ENCODE measurements around the gene GRAMD1C.

Gene GRAMD1C

DNA sequence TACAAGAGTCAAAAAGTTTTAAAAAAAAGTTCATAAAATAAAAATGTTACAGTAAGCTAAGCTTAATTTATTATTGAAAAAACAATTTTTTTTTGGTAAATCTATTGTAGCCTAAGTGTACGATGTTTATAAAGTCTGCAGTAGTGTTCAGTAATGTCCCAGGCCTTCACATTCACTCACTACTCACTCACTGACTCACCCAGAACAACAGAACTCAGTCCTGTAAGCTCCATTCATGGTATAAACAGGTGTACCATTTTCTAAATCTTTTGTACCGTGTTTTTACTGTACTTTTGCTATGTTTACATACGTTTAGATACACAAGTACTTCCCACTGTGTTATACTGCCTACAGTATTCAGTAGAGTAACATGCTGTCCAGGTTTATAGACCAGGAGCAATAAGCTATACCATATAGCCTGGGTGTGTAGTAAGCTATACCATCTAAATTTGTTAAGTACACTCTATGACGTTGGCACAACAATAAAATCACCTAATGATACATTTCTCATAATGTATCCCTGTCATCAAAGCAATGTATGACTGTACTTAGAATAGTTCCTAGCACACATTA, 68.1 kb downstream of the GRAMD1C start:
- no peak overlapping the region for H3K4me3 ChIP-seq (ENCODE audit: low read depth, low read length)
- H3K9ac ChIP-seq (ENCODE audit: low read depth, low read length): no peak overlapping the region
- H3K36me3 ChIP-seq (ENCODE audit: control insufficient read depth, insufficient read depth, low read length): no peaks in the 10 kb centered on the region
- no peaks in the 10 kb centered on the region for H3K4me1 ChIP-seq (ENCODE audit: control insufficient read depth, insufficient read depth, low read length)
- no peaks in the 10 kb centered on the region for H3K27me3 ChIP-seq (ENCODE audit: control insufficient read depth, insufficient read depth, low read length)
- H3K9me3 ChIP-seq (ENCODE audit: control insufficient read depth, insufficient read depth, low read length): no peaks in the 10 kb centered on the region

DNA sequence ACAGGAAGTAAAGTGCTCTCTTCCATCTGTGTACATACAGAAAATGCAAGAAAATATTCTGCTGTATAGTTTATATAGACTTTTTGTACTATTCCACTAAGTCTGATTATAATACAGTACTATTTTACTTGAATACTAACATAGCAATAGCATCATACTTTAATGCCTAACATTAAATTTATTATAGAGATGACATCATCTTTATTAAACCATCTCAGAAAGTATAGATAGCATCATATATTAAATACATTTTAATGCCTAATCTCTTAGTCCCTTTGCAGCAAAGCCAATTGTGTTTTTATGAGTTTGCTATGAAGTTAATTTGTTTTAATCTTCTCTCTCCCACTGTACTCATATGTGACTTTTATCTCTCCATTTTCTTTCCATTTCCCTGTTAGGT, 69.5 kb downstream of the GRAMD1C start:
- no peaks in the 10 kb centered on the region for H3K9me3 ChIP-seq (ENCODE audit: control insufficient read depth, insufficient read depth, low read length)
- no peaks in the 10 kb centered on the region for H3K36me3 ChIP-seq (ENCODE audit: control insufficient read depth, insufficient read depth, low read length)
- H3K4me1 ChIP-seq (ENCODE audit: control insufficient read depth, insufficient read depth, low read length): no peaks in the 10 kb centered on the region
- H3K4me3 ChIP-seq (ENCODE audit: low read depth, low read length): no peak overlapping the region
- no peak overlapping the region for H3K9ac ChIP-seq (ENCODE audit: low read depth, low read length)
- no peaks in the 10 kb centered on the region for H3K27me3 ChIP-seq (ENCODE audit: control insufficient read depth, insufficient read depth, low read length)

DNA sequence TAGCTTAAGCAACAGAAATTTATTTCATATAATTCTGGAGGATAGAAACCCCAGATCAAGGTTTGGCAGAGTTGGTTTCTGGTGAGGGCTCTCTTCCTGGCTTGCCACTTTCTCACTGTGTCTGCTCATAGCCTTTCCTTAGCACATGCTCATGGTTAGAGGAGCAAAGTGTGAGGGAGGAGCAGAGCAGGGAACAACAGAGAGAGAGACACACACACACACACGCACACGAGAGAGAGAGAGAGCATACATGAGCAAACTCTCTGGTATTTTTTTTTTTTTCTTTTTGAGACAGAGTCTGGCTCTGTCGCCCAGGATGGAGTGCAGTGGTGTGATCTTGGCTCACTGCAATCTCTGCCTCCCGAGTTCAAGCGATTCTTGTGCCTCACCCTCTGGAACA, 72.4 kb downstream of the GRAMD1C start:
- Histone ChIP-seq H3K4me1 (ENCODE audit: control insufficient read depth, insufficient read depth, low read length) (no peaks in the 10 kb centered on the region), H3K4me3 (ENCODE audit: low read depth, low read length) (no peak overlapping the region), H3K9ac (ENCODE audit: low read depth, low read length) (no peak overlapping the region), H3K36me3 (ENCODE audit: control insufficient read depth, insufficient read depth, low read length) (no peaks in the 10 kb centered on the region), H3K9me3 (ENCODE audit: control insufficient read depth, insufficient read depth, low read length) (no peaks in the 10 kb centered on the region), H3K27me3 (ENCODE audit: control insufficient read depth, insufficient read depth, low read length) (no peaks in the 10 kb centered on the region)

DNA sequence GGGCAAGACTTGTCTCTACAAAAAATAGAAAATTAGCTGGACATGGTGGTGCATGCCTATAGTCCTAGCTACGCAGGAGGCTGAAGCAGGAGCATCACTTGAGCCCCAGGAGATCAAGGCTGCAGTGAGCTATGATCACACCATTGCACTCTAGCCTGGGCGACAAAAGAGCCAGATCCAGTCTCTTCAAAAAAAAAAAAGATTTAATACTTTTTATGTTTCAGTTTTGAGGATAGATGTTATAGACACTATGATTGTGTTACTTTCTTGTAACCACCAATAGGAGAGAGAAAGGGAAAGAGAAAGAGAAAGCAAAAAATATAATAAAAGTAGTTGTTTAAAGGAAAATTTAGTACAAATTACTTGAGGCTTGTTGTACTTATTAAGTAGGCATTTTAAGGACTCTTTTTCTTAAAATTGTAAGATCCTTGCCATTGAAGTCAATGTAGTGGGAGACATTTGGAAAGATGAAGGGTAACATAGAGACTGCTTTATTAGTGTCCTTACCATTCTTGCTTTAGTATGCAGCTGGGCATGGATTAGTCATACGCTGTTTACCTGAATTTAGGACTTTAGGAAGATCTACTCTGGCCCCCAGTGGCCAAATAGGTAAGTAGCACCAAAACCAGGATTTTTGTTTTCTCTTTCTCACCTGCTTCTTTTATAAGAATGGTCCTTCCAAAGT, 74.1 kb downstream of the GRAMD1C start:
- Histone ChIP-seq H3K27me3 (ENCODE audit: control insufficient read depth, insufficient read depth, low read length) (no peaks in the 10 kb centered on the region), H3K9me3 (ENCODE audit: control insufficient read depth, insufficient read depth, low read length) (no peaks in the 10 kb centered on the region), H3K4me3 (ENCODE audit: low read depth, low read length) (no peak overlapping the region), H3K4me1 (ENCODE audit: control insufficient read depth, insufficient read depth, low read length) (no peaks in the 10 kb centered on the region), H3K9ac (ENCODE audit: low read depth, low read length) (no peak overlapping the region), H3K36me3 (ENCODE audit: control insufficient read depth, insufficient read depth, low read length) (no peaks in the 10 kb centered on the region)

DNA sequence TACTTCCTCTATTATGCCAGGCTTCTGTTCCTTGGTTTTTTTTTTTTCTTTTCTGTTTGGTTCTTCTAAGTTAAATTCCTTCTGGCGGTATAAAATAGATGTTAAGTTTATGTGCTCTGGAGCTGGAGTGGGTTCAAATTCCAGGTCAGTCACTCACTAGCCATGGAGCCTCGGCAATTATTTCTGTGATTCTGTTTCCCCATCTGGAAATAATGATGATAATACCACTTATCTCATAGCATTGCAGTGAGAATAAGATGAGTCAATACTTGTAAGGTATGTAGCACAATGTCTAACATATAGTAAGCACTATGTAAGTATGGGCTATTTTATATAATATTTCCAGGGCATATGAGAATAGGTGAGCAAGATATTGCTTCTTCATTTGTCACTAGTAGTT, 76.1 kb downstream of the GRAMD1C start:
- Histone ChIP-seq H3K36me3 (ENCODE audit: control insufficient read depth, insufficient read depth, low read length) (no peaks in the 10 kb centered on the region), H3K4me3 (ENCODE audit: low read depth, low read length) (no peak overlapping the region), H3K9ac (ENCODE audit: low read depth, low read length) (no peak overlapping the region), H3K9me3 (ENCODE audit: control insufficient read depth, insufficient read depth, low read length) (no peaks in the 10 kb centered on the region), H3K27me3 (ENCODE audit: control insufficient read depth, insufficient read depth, low read length) (no peaks in the 10 kb centered on the region), H3K4me1 (ENCODE audit: control insufficient read depth, insufficient read depth, low read length) (no peaks in the 10 kb centered on the region)

DNA sequence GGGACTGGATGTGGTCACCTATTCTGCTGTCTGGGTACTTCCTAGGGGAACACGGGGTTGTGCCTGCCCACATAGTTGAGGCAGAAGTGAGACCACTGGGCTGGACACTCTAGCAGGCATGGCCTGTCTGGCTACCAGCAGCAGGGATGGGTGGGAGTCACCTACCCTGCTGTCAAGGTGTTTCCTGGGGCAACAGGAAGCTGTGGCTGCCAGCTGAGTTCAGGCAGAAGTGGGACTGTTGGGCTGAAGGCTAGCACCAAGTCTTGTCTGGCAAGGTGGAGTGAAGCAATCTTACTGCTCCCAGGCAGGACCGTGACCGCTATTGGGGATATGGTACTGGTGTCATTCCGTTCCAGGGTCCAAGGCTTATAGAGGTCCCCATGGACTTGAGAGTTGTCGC, 89.0 kb downstream of the GRAMD1C start:
- Histone ChIP-seq H3K27me3 (ENCODE audit: control insufficient read depth, insufficient read depth, low read length) (no peaks in the 10 kb centered on the region), H3K9me3 (ENCODE audit: control insufficient read depth, insufficient read depth, low read length) (no peaks in the 10 kb centered on the region), H3K9ac (ENCODE audit: low read depth, low read length) (no peak overlapping the region), H3K4me3 (ENCODE audit: low read depth, low read length) (no peak overlapping the region), H3K4me1 (ENCODE audit: control insufficient read depth, insufficient read depth, low read length) (peaks cover 6% of the 10 kb centered on the region), H3K36me3 (ENCODE audit: control insufficient read depth, insufficient read depth, low read length) (no peaks in the 10 kb centered on the region)

DNA sequence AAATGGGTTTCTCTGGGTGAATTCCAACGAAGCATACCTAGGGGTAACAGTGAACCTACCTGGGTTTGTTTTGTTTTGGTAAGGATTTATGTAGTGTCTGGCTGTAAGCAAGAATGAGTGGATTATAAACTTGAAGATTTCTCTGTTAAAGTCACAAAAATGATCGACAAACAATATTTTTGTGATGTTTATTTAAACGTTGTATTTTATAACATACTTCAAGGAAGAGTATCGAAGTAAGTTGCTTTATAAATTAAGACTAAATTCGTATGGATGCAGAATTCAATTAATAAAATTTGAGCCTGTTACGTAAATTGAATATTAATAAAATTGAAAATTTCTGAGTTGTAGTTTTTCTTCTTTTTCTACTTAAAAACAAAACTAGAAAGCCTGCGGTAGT, 108.2 kb downstream of the GRAMD1C start:
- peaks cover 3% of the 10 kb centered on the region for H3K4me1 ChIP-seq (ENCODE audit: control insufficient read depth, insufficient read depth, low read length)
- peak overlapping the region; percentile 56 for H3K4me3 ChIP-seq (ENCODE audit: low read depth, low read length)
- peaks cover 4% of the 10 kb centered on the region for H3K27me3 ChIP-seq (ENCODE audit: control insufficient read depth, insufficient read depth, low read length)
- no peak overlapping the region for H3K9ac ChIP-seq (ENCODE audit: low read depth, low read length)
- H3K9me3 ChIP-seq (ENCODE audit: control insufficient read depth, insufficient read depth, low read length): no peaks in the 10 kb centered on the region
- H3K36me3 ChIP-seq (ENCODE audit: control insufficient read depth, insufficient read depth, low read length): no peaks in the 10 kb centered on the region

DNA sequence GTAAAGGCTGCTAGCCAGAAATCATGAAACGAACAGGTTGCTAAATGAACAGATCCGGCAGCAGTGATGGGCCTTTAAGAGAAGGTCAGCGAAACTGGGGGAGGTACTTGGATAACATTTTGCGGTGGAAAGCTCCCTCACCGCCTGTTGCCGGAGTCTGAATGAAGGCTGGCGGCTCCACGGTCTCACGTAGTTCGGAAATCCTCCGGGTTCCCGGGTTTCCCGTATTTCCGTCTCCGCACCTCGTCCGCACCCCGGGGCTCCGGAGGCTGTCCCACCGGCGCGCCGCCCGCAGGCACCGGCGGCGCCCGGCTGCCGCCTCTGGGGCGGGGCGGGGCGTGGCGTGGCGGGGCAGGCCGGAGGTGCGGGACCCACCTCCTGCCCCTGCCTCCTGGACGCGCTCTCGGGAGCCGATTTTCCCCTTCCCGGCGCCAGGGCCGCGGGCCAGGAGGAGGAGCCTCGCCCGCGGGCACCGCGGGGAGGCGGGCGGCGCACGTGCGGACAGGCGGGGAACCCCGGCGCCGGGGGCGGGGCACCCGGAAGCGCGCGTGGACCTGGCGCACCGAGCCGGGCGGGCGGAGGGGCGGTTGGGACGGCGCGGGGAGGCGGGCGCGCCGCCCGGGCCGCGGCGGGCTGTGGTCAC, 108.9 kb downstream of the GRAMD1C start, which contains the start of gene ZDHHC23:
Gene ZDHHC23, plus strand, starts transcription at position 642 of the 643 bp plus-strand sequence. CDS start 790 bp downstream, outside the sequence.
- peaks cover 4% of the 10 kb centered on the region for H3K27me3 ChIP-seq (ENCODE audit: control insufficient read depth, insufficient read depth, low read length)
- H3K4me1 ChIP-seq (ENCODE audit: control insufficient read depth, insufficient read depth, low read length): peaks cover 3% of the 10 kb centered on the region
- peak within 1 kb of the TSS; percentile 66 for H3K4me3 ChIP-seq (ENCODE audit: low read depth, low read length)

DNA sequence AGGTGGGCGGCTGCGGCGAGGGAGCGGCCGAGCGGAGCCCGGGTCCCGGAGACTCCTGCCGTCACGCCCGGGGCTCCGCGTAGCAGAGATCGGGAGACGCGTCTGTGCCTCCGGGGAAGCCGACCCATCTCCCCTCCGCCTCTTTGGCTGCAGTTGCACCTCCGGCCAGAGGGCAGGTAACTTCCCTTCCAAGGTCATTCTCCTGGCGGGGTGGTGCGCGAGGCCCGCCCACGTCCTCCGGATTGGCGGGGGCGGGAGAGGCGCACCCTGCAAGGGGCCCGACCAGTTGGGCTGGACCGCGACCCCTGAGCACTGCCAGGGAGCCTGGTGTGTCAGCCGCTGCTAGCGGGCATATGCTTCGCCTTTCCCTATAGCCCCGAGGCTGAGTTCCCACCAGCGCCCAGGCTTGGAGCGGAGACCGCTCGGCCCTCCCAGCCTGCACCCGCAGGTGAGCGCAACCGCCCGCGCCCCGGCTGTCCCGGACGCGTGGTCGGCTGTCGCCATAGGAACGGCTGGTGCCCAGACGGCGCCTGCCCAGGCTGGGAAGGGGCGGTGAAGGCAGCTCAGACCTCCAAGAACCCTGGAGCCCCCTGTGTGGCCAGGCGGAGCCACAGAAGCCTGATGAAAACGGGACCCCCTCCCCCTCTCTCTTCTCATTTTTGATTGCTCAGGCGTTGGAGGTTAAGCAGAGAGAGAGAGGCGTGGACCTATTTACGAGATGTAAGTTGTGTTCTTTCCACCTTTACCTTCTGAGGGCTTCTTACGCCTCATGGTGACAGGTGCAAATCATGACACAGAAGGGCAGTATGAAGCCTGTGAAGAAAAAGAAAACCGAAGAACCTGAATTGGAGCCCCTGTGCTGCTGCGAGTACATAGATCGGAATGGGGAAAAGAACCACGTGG, 109.7 kb downstream of the GRAMD1C start:
- no peaks in the 10 kb centered on the region for H3K9me3 ChIP-seq (ENCODE audit: control insufficient read depth, insufficient read depth, low read length)
- peak overlapping the region; percentile 9 for H3K9ac ChIP-seq (ENCODE audit: low read depth, low read length)
- peaks cover 3% of the 10 kb centered on the region for H3K4me1 ChIP-seq (ENCODE audit: control insufficient read depth, insufficient read depth, low read length)
- peak overlapping the region; percentile 66 for H3K4me3 ChIP-seq (ENCODE audit: low read depth, low read length)
- H3K27me3 ChIP-seq (ENCODE audit: control insufficient read depth, insufficient read depth, low read length): peaks cover 4% of the 10 kb centered on the region
- no peaks in the 10 kb centered on the region for H3K36me3 ChIP-seq (ENCODE audit: control insufficient read depth, insufficient read depth, low read length)

More for the DNA sequence above, 108.9 kb downstream of the GRAMD1C start, which contains the start of gene ZDHHC23:
- Histone ChIP-seq H3K9me3 (ENCODE audit: control insufficient read depth, insufficient read depth, low read length) (no peaks in the 10 kb centered on the region), H3K36me3 (ENCODE audit: control insufficient read depth, insufficient read depth, low read length) (no peaks in the 10 kb centered on the region), H3K9ac (ENCODE audit: low read depth, low read length) (peak within 1 kb of the TSS; percentile 9)

DNA sequence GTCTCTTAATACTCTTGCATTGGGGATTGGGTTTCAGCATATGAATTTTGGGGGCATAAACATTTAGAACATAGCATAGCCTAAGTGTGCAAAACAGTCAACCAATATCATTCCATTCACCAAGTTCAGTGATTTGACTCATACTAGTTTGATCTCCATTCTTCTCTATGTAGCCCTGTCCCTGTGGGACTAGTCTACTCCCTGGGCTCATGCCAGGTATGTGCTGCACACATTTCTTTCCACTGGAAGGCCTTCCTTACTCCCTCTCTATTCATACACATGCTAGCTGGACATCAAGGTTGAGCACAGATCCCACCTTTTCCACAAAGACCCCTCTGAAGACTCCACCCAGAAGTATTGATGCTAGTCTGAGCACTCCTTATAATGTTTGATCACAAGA, 114.3 kb downstream of the GRAMD1C start:
- H3K4me3 ChIP-seq (ENCODE audit: low read depth, low read length): no peak overlapping the region
- H3K9me3 ChIP-seq (ENCODE audit: control insufficient read depth, insufficient read depth, low read length): no peaks in the 10 kb centered on the region
- H3K4me1 ChIP-seq (ENCODE audit: control insufficient read depth, insufficient read depth, low read length): peaks cover 3% of the 10 kb centered on the region
- peaks cover 9% of the 10 kb centered on the region for H3K36me3 ChIP-seq (ENCODE audit: control insufficient read depth, insufficient read depth, low read length)
- peaks cover 4% of the 10 kb centered on the region for H3K27me3 ChIP-seq (ENCODE audit: control insufficient read depth, insufficient read depth, low read length)
- no peak overlapping the region for H3K9ac ChIP-seq (ENCODE audit: low read depth, low read length)

DNA sequence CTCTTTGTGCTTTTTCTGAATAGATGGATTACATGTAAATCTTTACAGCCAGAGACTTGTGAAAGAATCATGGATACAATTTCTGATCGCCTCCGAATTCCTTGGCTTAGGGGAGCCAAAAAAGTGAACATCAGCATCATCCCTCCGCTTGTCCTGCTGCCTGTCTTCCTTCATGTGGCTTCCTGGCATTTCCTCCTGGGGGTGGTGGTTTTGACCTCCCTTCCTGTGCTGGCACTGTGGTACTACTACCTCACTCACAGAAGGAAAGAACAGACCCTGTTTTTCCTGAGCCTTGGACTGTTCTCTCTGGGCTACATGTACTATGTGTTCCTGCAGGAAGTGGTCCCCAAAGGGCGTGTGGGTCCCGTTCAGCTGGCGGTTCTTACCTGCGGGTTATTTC, 115.1 kb downstream of the GRAMD1C start:
- H3K4me3 ChIP-seq (ENCODE audit: low read depth, low read length): no peak overlapping the region
- peaks cover 3% of the 10 kb centered on the region for H3K4me1 ChIP-seq (ENCODE audit: control insufficient read depth, insufficient read depth, low read length)
- no peaks in the 10 kb centered on the region for H3K9me3 ChIP-seq (ENCODE audit: control insufficient read depth, insufficient read depth, low read length)
- H3K36me3 ChIP-seq (ENCODE audit: control insufficient read depth, insufficient read depth, low read length): peaks cover 16% of the 10 kb centered on the region
- H3K9ac ChIP-seq (ENCODE audit: low read depth, low read length): no peak overlapping the region
- H3K27me3 ChIP-seq (ENCODE audit: control insufficient read depth, insufficient read depth, low read length): peaks cover 4% of the 10 kb centered on the region

All from iPS-15b (cell line).